Measurements from ENCODE around the gene IFIT5. TPM values are rescaled to one million over a fixed set of nuclear protein-coding genes. Genes with fewer than 3 reads are reported as not detected.
A peak's percentile ranks its signal among the peaks of the same experiment; 100 is the strongest.

Gene IFIT5
- total RNA-seq, 6 experiments from 2014 or later: 19.2 to 26.1 (median 22.4) TPM

DNA sequence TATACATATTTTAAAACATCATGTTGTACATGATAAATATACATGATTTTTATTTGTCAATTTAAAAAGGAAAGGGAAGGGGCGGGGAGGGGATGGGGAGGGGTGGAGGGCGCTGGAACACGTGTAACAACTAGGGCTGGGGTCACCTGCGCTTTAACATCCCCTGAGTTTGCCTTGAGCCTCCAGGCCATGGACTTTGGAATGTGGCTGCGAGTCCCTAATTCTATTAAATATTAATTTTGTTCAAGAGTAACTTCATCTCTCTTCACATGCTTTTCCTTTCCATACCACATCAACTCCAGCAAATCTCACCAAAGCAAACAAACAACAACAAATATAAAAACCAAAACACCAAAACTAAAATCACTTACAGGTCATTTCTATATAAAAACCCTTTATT, 10.6 kb downstream of the IFIT5 start:
- no peak overlapping the region for H3K4me3 Mint-ChIP-seq
- H3K4me1 Mint-ChIP-seq (ENCODE audit: low read depth): peaks cover 35% of the 10 kb centered on the region
- TF ChIP-seq CTCF (IDR thresholded peaks at IDR 0.05): no peak
- H3K27me3 Mint-ChIP-seq (ENCODE audit: insufficient read depth): no peaks in the 10 kb centered on the region
- H3K36me3 Mint-ChIP-seq (ENCODE audit: low read depth): peaks cover 13% of the 10 kb centered on the region
- H3K27ac Mint-ChIP-seq: no peak overlapping the region
- no peaks in the 10 kb centered on the region for H3K9me3 Mint-ChIP-seq
- DNase-seq: no peak

DNA sequence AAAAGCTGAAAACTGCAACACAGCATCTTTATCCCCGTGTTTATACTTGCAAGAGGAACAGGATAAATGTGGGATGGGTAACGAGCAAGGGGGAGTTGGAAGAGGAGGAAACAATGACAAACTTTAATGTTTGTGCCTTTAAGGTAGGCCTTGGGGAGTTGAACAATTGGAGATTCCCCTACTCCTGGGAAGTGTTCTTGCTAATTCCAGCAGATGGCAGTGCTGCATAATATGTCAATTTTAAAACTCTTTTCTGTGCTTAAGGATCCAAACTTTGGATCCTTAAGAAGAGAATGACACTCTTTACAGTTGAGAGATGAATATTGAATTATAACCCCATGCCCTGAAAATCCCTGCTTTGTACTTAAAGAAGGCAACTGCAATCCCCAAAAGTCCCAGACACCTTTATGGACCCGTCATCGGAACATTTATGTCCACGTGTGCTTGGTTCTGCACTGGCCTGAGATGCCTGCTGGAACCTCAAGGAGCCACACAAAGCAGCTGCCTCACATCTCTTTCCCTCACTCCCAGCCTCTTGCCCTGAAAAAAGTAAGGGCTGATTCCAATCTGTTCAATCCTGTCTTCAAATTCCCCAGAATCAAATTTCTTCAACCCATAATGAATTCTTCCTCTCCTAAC, 12.0 kb downstream of the IFIT5 start:
- DNase-seq: peak; percentile 54
- H3K4me3 Mint-ChIP-seq: no peak overlapping the region
- H3K27me3 Mint-ChIP-seq (ENCODE audit: insufficient read depth): no peaks in the 10 kb centered on the region
- H3K9me3 Mint-ChIP-seq: no peaks in the 10 kb centered on the region
- TF ChIP-seq CTCF (IDR thresholded peaks at IDR 0.05): peak; percentile 90
- peak overlapping the region; percentile 1; the same call in 1 of the 2 replicates for H3K27ac Mint-ChIP-seq
- H3K36me3 Mint-ChIP-seq (ENCODE audit: low read depth): peaks cover 3% of the 10 kb centered on the region
- H3K4me1 Mint-ChIP-seq (ENCODE audit: low read depth): peaks cover 30% of the 10 kb centered on the region

- TF ChIP-seq CTCF (IDR thresholded peaks at IDR 0.05): no peak
- H3K27me3 Mint-ChIP-seq (ENCODE audit: insufficient read depth): no peaks in the 10 kb centered on the region
- H3K9me3 Mint-ChIP-seq: no peaks in the 10 kb centered on the region
- peaks cover 39% of the 10 kb centered on the region for H3K4me1 Mint-ChIP-seq (ENCODE audit: low read depth)
- DNase-seq: peak; percentile 75
- H3K36me3 Mint-ChIP-seq (ENCODE audit: low read depth): no peaks in the 10 kb centered on the region
- peak overlapping the region; percentile 53 for H3K27ac Mint-ChIP-seq
- H3K4me3 Mint-ChIP-seq: peak overlapping the region; percentile 72
Observed at GRCh38 chr10:89427629-89428028, 13.3 kb downstream of the IFIT5 start.

GRCh38 chr10:89428877-89429276, 14.5 kb downstream of the IFIT5 start:
- no peaks in the 10 kb centered on the region for H3K36me3 Mint-ChIP-seq (ENCODE audit: low read depth)
- H3K4me3 Mint-ChIP-seq: no peak overlapping the region
- no peak for DNase-seq
- no peaks in the 10 kb centered on the region for H3K9me3 Mint-ChIP-seq
- TF ChIP-seq CTCF (IDR thresholded peaks at IDR 0.05): no peak
- peaks cover 4% of the 10 kb centered on the region; the same call in 1 of the 2 replicates for H3K27me3 Mint-ChIP-seq (ENCODE audit: insufficient read depth)
- H3K4me1 Mint-ChIP-seq (ENCODE audit: low read depth): peaks cover 40% of the 10 kb centered on the region
- H3K27ac Mint-ChIP-seq: no peak overlapping the region

GRCh38 chr10:89431977-89432376, 17.6 kb downstream of the IFIT5 start:
- peaks cover 30% of the 10 kb centered on the region for H3K4me1 Mint-ChIP-seq (ENCODE audit: low read depth)
- H3K36me3 Mint-ChIP-seq (ENCODE audit: low read depth): no peaks in the 10 kb centered on the region
- no peaks in the 10 kb centered on the region for H3K9me3 Mint-ChIP-seq
- H3K27me3 Mint-ChIP-seq (ENCODE audit: insufficient read depth): peaks cover 14% of the 10 kb centered on the region
- TF ChIP-seq CTCF (IDR thresholded peaks at IDR 0.05): no peak
- DNase-seq: peak; percentile 46
- no peak overlapping the region for H3K27ac Mint-ChIP-seq
- H3K4me3 Mint-ChIP-seq: no peak overlapping the region

All from HFFc6 (cell line).